Activated CD8-positive, alpha-beta T cell treated with anti-CD3 and anti-CD28 coated beads for 36 hours (primary cell): Measurements from ENCODE around the gene CALML3. TPM values are rescaled to one million over a fixed set of nuclear protein-coding genes. Genes with fewer than 3 reads are reported as not detected.

Experiments
- ATAC-seq: fragments of 200-7000 bp; cut with Tn5 transposase; one replicate; pipeline ENCODE4 v1.10.0; 2021; ENCODE audit warnings: mild to moderate bottlenecking, moderate library complexity
- CTCF ChIA-PET: fragments of 350-600 bp; sonication (Branson Sonifier 250); formaldehyde crosslinking; loops from one replicate; lab custom pipeline; 2021; ENCODE audit warnings: antibody characterized with exemption; lab: Charles Lee
- POLR2A ChIA-PET: fragments of 350-600 bp; sonication (Branson Sonifier 250); formaldehyde crosslinking; loops from one replicate; lab custom pipeline; 2021; ENCODE audit warnings: antibody characterized with exemption; lab: Charles Lee
- DNase-seq: peaks from one replicate; pipeline ENCODE4 v3.0.0-alpha.2; 2020
- H3K27ac Mint-ChIP-seq: one replicate; pipeline ENCODE4 v1.8.0; 2021; ENCODE audit warnings: mild to moderate bottlenecking, mixed read lengths
- H3K27me3 Mint-ChIP-seq: one replicate; pipeline ENCODE4 v1.8.0; 2021; ENCODE audit warnings: mixed read lengths
- H3K36me3 Mint-ChIP-seq: one replicate; pipeline ENCODE4 v1.8.0; 2021; ENCODE audit warnings: low read depth, mixed read lengths
- H3K4me1 Mint-ChIP-seq: one replicate; pipeline ENCODE4 v1.8.0; 2021; ENCODE audit warnings: low read depth, mixed read lengths
- H3K4me3 Mint-ChIP-seq: one replicate; pipeline ENCODE4 v1.8.0; 2021; ENCODE audit warnings: mild to moderate bottlenecking, moderate library complexity, mixed read lengths
- H3K9me3 Mint-ChIP-seq: one replicate; pipeline ENCODE4 v1.8.0; 2021; ENCODE audit warnings: mixed read lengths
- intact Hi-C: fragments of 100-400 bp; cut with micrococcal nuclease; formaldehyde crosslinking; loops from one replicate; pipeline ENCODE4 v1.10.0; 2022
- total RNA-seq, 2 experiments: library from RNA; stranded (reverse); gene quantifications; one replicate each; pipeline ENCODE4 v1.2.3, GENCODE V29; 2021
- TF ChIP-seq, protein P1 (sequence below): fragments of 200-600 bp; IDR thresholded peaks from one replicate; pipeline ENCODE4 v1.8.0; 2022; ENCODE audit warnings: antibody characterized with exemption, mild to moderate bottlenecking

Gene CALML3
- total RNA-seq, 2 experiments from 2014 or later = not detected

DNA sequence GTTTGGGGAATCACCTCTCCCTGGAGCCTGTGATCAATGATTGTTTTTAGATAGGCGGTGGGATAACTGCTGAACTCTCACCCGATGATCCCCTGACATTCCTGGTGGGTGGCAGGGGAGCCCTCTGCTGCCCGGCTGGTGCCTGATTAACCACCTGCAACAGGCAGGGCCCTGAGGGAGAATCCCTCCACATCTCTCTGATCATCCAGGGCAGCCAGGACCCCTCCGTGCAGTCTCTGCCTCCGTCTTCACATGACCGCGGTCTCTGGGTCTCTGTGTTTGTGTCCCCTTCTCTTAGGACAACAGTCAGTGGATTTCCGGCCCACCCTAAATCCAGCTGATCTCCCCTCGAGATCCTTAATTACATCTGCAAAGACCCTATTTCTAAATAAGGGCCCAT, 42.7 kb upstream of the CALML3 start:
- H3K27me3 Mint-ChIP-seq = no peaks in the 10 kb centered on the region
- TF ChIP-seq, protein P1, sequence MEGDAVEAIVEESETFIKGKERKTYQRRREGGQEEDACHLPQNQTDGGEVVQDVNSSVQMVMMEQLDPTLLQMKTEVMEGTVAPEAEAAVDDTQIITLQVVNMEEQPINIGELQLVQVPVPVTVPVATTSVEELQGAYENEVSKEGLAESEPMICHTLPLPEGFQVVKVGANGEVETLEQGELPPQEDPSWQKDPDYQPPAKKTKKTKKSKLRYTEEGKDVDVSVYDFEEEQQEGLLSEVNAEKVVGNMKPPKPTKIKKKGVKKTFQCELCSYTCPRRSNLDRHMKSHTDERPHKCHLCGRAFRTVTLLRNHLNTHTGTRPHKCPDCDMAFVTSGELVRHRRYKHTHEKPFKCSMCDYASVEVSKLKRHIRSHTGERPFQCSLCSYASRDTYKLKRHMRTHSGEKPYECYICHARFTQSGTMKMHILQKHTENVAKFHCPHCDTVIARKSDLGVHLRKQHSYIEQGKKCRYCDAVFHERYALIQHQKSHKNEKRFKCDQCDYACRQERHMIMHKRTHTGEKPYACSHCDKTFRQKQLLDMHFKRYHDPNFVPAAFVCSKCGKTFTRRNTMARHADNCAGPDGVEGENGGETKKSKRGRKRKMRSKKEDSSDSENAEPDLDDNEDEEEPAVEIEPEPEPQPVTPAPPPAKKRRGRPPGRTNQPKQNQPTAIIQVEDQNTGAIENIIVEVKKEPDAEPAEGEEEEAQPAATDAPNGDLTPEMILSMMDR = no peak
- ATAC-seq (no peak), DNase-seq (no peak)
- no peak overlapping the region for H3K4me3 Mint-ChIP-seq
- H3K36me3 Mint-ChIP-seq = no peaks in the 10 kb centered on the region
- ChIA-PET CTCF (no interaction called here), POLR2A (no interaction called here)
- intact Hi-C loops = no loop called here
- no peaks in the 10 kb centered on the region for H3K9me3 Mint-ChIP-seq
- no peak overlapping the region for H3K27ac Mint-ChIP-seq
- peaks cover 2% of the 10 kb centered on the region for H3K4me1 Mint-ChIP-seq

DNA sequence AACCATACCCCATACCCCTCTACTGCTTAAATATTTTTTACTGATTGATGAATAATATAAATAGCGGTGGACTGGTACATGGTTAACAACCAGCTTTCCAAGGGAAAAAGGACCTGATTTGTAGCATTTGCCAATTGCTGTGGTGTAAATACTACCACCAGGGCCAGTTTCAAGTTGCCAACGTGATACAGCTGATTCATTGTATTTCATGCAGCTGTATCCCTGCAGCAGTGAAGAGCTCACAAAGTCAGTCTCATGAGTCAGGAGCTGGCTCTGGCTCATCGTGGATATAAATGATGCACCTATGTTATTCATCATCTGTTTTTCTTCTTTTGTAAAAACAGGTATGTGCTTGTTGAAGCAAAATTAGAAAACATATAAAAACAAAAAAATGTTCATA, 40.6 kb upstream of the CALML3 start:
- DNase-seq (no peak), ATAC-seq (no peak)
- H3K4me3 Mint-ChIP-seq = no peak overlapping the region
- no peaks in the 10 kb centered on the region for H3K9me3 Mint-ChIP-seq
- TF ChIP-seq, protein P1 = no peak
- peaks cover 2% of the 10 kb centered on the region for H3K4me1 Mint-ChIP-seq
- no peaks in the 10 kb centered on the region for H3K36me3 Mint-ChIP-seq
- no peak overlapping the region for H3K27ac Mint-ChIP-seq
- CTCF ChIA-PET = interaction anchor here (1.3 kb wide), 1 partner anchor 117 kb away, joined by 3 read pairs; no protein-coding TSS in a partner anchor
- H3K27me3 Mint-ChIP-seq = no peaks in the 10 kb centered on the region
- intact Hi-C loops = no loop called here
- POLR2A ChIA-PET = no interaction called here

DNA sequence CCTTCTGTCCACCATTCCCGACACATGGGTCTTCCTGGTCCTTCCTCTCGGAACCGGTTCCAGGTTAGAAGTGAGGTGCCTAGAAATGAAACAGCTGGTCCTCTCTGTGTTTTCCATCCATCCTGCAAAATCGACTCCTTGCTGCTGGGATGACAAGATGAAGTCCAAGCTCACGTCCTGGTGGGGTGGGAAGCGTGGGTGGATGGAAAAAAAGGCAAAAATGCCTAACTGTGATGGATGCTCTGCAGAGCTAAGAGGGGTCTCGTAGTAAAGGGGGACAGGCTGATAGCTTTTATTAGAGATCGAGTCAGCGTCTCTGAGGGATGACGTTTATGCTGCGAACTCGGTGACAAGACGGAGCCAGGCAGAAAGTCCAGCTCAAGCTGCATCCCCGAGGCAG, 39.5 kb upstream of the CALML3 start:
- intact Hi-C loops = no loop called here
- DNase-seq (no peak), ATAC-seq (no peak)
- POLR2A ChIA-PET = interaction anchor here (0.6 kb wide), 1 partner anchor 17 kb away, joined by 3 read pairs; no protein-coding TSS in a partner anchor
- peaks cover 3% of the 10 kb centered on the region for H3K4me1 Mint-ChIP-seq
- H3K36me3 Mint-ChIP-seq = no peaks in the 10 kb centered on the region
- H3K9me3 Mint-ChIP-seq = no peaks in the 10 kb centered on the region
- CTCF ChIA-PET = no interaction called here
- no peaks in the 10 kb centered on the region for H3K27me3 Mint-ChIP-seq
- no peak overlapping the region for H3K27ac Mint-ChIP-seq
- TF ChIP-seq, protein P1 = no peak
- no peak overlapping the region for H3K4me3 Mint-ChIP-seq

DNA sequence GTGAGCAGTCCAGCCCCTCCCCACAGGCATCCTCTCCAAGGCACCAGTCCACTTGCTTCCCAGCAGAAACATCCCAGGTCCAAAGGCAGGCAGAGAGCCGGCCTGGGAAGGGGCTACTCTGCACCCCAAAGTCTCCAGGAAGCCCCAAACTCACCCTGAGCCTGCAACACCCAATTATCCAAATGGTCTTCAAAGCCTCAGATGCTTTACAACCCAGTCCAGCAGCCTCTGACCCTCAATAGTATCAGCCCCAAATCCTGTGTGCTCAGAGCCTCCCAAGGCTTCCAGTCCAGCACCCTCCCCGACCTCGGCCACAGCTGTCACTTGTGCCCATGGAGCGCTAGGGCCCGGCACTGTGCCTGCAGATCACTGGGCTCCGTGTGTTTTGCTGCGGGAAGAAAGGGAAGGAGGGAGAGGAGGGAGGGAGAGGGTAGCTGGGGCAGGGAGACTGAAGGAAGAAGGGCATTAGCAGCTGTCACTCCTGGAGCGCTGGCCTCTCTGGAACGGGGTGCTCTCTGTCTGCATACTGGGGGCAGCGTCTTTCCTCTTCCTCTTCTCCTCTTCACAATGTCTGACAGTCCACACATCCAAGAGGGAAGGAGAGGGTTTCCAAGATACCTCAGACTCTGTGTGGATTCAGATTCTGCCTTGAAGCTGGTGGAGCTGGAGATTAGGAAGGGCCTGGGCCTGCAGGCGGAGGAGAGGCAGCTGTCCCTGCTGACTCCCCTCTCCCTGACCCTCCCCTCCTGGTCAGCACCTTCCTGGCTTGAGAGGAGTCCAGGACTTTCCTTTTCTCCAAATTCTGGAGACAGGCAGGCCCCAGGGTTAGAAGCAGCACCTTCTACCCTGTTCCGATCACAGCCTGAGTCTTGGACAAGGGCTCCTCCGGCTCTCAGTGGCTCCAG, 38.6 kb upstream of the CALML3 start:
- Mint-ChIP-seq H3K9me3 (no peaks in the 10 kb centered on the region), H3K4me1 (peaks cover 5% of the 10 kb centered on the region), H3K27ac (no peak overlapping the region), H3K27me3 (no peaks in the 10 kb centered on the region), H3K4me3 (no peak overlapping the region), H3K36me3 (no peaks in the 10 kb centered on the region)
- ATAC-seq (no peak), DNase-seq (no peak)
- ChIA-PET POLR2A (interaction anchor here (0.6 kb wide), 1 partner anchor 18 kb away, joined by 3 read pairs; no protein-coding TSS in a partner anchor), CTCF (no interaction called here)
- intact Hi-C loops = no loop called here
- TF ChIP-seq, protein P1 = no peak

DNA sequence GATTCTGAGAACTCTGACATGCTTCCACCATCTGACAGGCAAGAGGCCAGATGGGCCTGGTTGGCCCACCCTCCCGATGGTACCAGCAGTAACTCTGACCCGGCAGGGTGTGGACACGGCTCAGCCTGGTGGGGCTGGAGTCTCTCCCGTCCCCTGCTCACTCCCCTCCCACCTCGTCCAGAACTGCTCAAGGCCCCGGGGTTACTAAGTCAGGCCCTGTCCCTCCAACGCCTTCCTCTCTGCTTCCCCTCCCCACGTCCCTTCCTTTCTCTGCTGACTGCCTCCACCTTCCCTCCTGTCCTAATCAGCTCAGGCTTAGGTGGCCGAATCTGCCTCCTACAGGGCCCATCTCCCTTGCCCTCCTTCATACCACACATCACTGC, 37.9 kb upstream of the CALML3 start:
- intact Hi-C loops = no loop called here
- Mint-ChIP-seq H3K9me3 (no peaks in the 10 kb centered on the region), H3K4me3 (no peak overlapping the region), H3K27me3 (no peaks in the 10 kb centered on the region), H3K36me3 (no peaks in the 10 kb centered on the region), H3K27ac (no peak overlapping the region), H3K4me1 (peaks cover 5% of the 10 kb centered on the region)
- POLR2A ChIA-PET = no interaction called here
- CTCF ChIA-PET = no interaction called here
- ATAC-seq (no peak), DNase-seq (no peak)
- TF ChIP-seq, protein P1 = no peak
